GM19099 (cell line): ENCODE results near the gene PEX6.

Experiments
- POLR2A ChIP-seq: IDR thresholded peaks from 3 replicates; pipeline ENCODE4 v1.6.1; 2011; ENCODE audit warnings: low read depth; ENCODE audit not compliant: insufficient read length; ENCODE audit errors: extremely low read depth

Gene PEX6

DNA sequence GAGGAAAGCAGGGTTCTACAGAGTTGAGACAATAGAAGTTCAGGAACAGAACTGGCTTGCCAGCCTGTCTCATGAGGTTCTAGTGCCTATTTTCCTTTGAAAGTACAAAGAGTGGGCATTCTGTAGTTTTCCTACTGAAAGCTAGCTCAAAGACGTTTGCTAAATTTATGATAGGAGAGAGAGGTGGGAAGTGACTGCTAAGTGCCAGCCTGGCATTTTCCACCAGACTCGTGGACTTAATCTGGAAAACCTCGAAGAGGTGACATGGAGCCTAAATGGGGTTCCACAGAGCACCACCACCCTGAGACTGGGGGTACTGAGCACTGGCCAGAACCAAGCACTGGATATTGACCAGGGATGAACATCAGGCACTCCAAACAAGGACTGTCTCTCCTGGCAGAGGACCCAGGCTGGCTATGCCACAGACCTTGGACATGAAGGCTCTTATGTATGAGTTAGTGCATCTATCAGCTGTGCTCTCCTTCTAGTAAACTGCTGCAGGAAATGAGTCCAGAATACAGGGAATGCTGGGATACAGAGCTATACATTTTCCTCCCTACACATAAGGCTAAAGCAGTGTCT lies 7.1 kb downstream of the PEX6 start:
- no peak for TF ChIP-seq POLR2A

DNA sequence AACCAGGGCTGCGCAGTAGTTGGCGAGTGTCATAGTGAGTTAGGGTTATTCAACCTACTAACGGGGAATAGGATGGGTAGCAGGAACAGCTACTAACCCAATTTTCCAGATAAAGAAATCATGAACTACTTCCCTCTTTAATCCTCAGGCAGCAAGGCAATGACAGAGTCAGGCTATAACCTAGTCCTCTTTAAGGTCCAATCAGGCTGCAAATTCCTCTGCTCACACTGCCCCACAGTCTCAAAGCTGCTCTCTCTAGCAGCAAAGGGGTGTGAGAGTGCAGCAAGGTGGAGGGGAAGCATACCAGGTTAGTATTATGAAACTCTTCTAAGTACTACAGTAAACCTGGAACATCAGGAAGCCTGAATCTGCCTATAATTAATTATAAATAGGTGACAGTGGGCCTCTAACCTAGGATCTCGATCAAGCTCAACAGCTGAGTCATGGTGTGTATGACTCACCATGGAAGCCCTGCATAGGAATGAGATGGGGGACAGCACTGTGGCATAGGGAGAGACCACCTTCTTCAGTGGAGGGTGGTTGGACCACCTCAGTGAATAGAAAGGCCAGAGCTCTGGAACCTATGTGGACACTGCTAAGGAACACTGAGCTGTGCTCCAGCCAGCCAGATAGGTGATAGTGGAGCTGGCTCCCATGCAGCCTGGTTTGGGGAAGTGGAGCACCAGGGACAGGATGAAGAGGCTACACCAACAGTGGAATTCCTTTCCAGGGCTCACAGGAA lies 7.9 kb downstream of the PEX6 start:
- TF ChIP-seq POLR2A: no peak

DNA sequence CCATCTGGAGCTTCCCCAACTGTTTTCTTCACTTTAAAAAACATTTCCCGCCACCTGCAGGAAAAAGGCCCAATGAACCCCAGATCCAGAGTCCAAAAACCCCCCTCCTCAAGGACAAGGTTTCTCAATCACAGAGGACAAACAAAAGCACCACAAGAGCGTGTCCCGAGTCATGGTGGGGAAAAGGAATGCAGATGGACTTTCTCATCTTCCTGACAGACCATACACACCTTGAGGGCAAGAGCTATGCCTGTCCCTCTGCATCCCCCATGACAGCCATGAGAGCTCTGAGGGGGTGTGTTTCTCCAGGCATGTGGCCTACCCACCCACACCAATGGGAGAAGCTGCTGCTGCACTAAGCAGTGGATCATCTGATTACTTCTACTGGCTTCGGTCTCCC lies 9.0 kb downstream of the PEX6 start:
- TF ChIP-seq POLR2A: no peak

DNA sequence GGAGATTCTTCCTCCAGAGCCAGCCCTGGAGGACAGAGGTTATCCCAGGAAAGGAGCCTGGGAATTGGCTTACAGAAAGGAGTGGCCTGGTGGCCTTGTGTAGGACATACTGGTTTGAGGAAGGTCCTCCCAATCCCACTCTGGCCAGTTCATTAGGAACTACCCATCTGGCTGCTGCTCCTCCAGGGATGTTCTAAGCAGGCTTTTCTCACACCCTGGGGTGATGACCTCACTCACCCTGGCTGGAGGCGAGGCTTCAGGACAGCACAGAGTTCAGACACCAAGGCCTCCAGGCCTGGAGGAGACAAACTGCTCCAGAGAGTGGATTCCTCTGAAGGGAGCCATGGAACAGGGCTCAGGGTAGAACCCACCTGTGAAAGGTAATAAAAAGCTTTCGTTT lies 9.6 kb downstream of the PEX6 start:
- TF ChIP-seq POLR2A: no peak

GRCh38 chr6:42968783-42969182 lies 10.2 kb downstream of the PEX6 start:
- no peak for TF ChIP-seq POLR2A

DNA sequence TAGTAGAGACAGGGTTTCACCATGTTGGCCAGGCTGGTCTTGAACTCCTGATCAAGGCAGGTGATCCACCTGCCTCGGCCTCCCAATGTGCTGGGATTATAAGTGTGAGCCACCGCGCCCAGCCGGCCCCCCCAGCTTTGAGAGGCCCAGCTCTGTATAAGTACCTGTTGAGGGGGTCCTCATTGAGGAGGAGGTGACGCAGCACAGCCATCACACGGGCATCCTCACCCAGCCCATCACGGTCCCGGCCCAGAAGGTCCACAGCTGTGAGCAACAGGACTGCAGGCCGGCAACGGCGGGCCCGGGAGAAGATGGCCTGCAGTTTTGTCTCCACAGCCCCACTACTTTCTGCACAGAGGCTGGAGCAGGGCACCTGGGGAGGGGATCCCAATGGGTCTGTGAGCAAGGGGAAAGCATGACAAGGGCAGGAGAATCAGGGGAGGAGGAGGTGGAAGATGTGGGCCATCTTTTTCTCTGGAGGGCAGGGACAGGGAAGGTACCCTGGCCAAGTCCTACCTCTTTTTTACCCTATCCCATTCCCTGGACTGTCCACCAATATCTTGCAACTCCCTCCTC lies 10.8 kb downstream of the PEX6 start:
- TF ChIP-seq POLR2A: no peak

GRCh38 chr6:42967228-42967627 lies 11.8 kb downstream of the PEX6 start:
- TF ChIP-seq POLR2A: no peak

DNA sequence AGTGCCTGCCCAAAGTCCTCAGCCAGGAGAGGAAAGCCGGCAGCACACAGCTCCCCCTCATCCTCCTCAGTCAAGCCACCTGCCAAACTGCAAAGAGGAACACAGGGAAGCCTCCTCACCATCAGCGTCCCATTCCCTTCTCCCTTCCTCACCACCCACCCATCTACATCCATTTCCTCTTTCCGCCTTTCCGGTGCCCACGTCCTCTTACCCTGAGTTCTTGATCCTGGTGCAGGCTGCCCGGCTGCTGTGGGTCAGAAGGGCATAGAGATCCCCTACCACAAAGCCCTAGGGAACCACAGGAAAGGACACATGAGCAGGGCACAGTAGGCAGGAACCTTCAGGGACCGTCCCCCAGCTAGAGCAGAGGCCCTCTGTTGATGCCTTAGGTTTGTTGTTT lies 12.4 kb downstream of the PEX6 start:
- TF ChIP-seq POLR2A: no peak

GRCh38 chr6:42963855-42964605 lies 15.0 kb downstream of the PEX6 start:
- TF ChIP-seq POLR2A: no peak

GRCh38 chr6:42963179-42963854 lies 15.7 kb downstream of the PEX6 start:
- no peak for TF ChIP-seq POLR2A

- no peak for TF ChIP-seq POLR2A
Measured at GRCh38 chr6:42962502-42963178, 16.3 kb downstream of the PEX6 start.

- TF ChIP-seq POLR2A: no peak
Measured at GRCh38 chr6:42962096-42962495, 16.9 kb downstream of the PEX6 start.

- no peak for TF ChIP-seq POLR2A
Measured at GRCh38 chr6:42961020-42961470, 17.9 kb downstream of the PEX6 start.

DNA sequence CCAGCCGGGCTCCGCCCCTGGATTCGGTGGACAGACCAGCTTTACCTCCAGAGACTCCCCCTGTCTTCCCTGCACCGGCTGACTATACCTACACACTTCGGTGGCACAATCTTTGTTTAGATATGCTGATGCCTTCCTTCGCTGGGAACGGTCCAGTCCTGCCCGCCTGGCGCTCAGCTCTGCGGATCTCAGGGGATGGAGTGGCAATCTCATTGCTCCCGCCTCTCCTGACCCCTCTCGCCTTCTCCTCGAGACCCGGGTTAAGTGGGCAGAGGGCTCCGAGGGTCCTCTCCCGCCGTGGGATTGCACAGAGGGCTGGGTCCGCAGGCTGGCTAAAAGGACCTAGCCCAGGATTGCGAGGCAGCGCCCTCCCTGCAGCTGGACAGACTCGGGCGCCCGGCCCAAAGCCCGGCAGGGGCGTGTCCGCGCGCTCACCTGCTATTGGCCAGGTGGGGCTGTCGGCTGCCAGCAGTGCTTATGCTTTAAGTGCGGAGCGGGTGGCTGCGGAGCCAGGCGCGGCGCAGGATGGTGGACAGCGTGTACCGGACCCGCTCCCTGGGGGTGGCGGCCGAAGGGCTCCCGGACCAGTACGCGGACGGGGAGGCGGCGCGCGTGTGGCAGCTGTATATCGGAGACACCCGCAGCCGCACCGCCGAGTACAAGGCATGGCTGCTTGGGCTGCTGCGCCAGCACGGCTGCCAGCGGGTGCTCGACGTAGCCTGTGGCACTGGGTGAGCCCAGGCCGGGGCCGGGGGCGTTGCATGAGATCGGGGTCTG lies 18.6 kb downstream of the PEX6 start, which contains the start of gene GNMT:
TSS of gene GNMT (plus strand) at position 512 of the 777 bp plus-strand sequence. CDS start at position 526, 14 bp downstream.
- TF ChIP-seq POLR2A: no peak
